KOPT-K1 (cell line): ENCODE measurements around the gene EOGT.

Experiments used
- H3K27ac ChIP-seq: fragments of 200-600 bp; sonication (generic); 2 replicates; pipeline ENCODE4 v1.5.1; 2016; ENCODE audit warnings: antibody characterized with exemption, mild to moderate bottlenecking, low read depth, low read length; ENCODE audit not compliant: poor library complexity, severe bottlenecking
- H3K36me3 ChIP-seq: fragments of 200-600 bp; sonication (generic); 2 replicates; pipeline ENCODE4 v1.5.1; 2017; ENCODE audit warnings: antibody characterized with exemption, mild to moderate bottlenecking, low read length, moderate library complexity; ENCODE audit not compliant: insufficient read depth
- H3K9me3 ChIP-seq: fragments of 200-600 bp; sonication (generic); 2 replicates; pipeline ENCODE4 v1.5.1; 2017; ENCODE audit warnings: antibody characterized with exemption, low read length, mild to moderate bottlenecking; ENCODE audit not compliant: insufficient read depth, poor library complexity, severe bottlenecking

The EOGT gene

DNA sequence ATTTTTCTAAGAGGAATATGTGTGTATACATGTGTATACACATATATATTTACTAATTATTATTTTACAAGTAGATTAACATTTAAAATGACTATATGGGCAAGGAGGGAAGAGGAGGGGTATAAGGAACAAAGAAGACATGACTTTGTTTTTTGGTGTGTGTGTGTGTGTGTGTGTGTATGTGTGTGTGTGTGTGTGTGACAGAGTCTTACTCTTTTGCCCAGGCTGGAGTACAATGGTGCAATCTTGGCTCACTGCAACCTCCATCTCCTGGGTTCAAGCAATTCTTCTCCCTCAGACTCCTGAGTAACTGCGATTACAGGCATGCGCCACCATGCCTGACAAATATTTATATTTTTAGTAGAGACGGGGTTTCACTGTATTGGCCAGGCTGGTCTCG lies 2.6 kb upstream of the EOGT start:
- peaks cover 30% of the 10 kb centered on the region for H3K36me3 ChIP-seq
- no peaks in the 10 kb centered on the region for H3K9me3 ChIP-seq
- H3K27ac ChIP-seq, result no peak overlapping the region

DNA sequence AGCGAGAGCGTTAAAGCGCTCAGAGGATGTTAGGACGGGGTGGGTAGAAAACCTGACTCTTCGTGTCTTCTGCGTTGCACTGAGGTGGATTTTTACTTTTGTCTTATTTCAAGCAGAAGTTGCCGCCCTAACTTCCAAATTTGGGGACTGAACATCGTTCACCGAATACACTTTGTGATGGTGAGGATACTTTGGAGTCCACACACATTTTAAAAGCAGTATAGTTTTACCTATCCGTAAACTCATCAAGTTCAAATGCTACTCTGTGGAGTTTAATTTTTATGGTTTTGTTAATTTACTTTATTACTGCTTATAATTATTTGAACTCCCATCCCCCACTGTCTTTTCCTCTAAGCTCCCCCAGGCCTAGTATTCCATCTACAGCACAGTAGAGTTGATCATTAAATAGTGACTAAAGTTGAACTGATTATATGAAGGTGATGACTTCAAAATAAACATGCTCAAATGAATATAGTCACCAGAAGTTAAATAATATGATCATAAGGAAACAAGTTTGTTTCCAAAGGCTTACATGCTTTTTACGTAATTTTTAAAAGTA lies 617 bp upstream of the EOGT start:
- H3K36me3 ChIP-seq, result peaks cover 24% of the 10 kb centered on the region
- H3K27ac ChIP-seq, result peak overlapping the region; percentile 19
- H3K9me3 ChIP-seq, result no peaks in the 10 kb centered on the region

DNA sequence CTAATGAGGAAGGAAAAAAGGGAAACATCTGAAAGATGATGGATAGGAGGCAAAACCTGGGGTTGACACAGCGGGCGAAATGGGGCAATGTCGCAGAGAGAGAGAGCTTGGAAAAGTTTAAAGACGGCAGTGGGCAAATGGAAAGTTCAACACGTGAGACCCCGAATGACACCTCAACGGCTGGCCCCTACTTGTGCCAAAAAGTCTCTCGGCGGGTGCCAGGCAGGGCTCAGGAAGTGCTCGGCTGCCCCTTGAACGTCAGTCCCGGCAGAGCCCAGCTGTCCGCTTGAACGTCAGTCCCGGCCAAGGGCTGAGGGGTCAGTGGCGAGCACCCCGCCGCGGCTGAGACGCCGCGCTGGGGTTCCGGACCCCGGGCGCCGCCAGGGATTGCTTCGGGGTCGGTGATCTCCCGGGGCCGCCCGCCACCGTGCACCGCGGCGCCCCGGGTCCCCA lies 658 bp downstream of the EOGT start:
- no peak overlapping the region for H3K27ac ChIP-seq

DNA sequence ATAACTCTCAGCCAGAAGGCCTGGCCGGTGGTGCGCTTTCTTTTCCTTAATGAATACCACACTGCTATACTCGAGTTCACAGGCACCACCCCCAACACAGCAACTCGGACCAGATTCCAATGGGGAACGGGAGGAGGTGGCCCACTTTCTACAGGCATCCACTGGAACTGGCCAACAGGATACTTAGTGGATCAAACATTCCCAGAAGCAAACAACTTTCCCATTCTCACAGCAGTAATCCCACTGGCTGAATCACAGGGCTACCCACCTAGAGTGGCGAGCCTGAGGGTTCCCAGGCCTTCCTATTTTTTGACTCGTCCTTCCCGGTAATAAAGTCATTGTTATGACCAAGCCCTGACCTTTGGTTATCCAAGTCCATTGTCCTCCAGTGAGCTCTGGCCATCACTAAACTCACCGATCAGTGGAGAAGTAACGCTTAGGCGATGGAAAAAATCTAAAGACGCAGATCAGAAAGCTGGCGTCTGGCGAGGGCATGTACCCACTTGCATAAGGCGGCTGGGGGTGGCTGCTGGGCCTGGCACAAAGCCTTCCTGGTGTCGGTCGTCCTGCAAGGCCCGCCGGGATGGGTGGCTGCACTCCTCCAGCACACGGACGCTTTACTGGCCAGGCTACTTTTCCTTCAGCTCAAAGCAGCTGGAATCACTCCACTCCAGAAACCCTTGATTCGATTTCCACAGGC lies 1.2 kb downstream of the EOGT start:
- Histone ChIP-seq H3K9me3 (no peaks in the 10 kb centered on the region), H3K27ac (no peak overlapping the region), H3K36me3 (peaks cover 7% of the 10 kb centered on the region)

More for the DNA sequence above, 658 bp downstream of the EOGT start:
- H3K36me3 ChIP-seq, result peaks cover 11% of the 10 kb centered on the region
- H3K9me3 ChIP-seq, result no peaks in the 10 kb centered on the region

DNA sequence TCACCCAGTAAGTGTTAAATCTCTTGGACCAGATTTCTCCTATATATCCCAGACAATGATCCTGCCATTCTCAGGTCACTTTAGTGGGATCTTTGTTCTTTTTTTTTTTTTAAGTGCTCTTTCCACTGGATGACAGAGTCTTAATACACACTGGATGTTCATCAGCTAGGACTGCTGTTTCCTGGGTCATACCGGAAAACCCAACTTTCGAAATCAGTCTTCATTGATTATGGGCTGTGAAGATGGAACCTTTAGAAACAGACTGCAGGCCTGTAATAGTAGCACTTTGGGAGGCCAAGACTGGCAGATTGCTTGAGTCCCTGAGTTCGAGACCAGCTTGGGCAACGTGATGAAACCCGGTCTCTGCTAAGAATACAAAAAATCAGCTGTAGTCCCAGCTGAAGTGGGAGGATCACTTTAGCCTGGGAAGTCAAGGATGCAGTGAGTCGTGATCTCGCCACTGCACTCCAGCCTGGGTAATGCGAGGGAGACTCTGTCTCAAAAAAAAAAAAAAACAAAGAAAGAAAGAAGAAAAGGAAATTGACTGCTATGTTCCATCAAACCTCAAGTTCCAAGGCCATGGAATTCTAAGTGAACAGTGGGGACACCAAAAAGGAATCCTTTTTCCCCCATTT lies 2.3 kb downstream of the EOGT start:
- H3K27ac ChIP-seq, result no peak overlapping the region
- H3K36me3 ChIP-seq, result no peaks in the 10 kb centered on the region
- H3K9me3 ChIP-seq, result no peaks in the 10 kb centered on the region

DNA sequence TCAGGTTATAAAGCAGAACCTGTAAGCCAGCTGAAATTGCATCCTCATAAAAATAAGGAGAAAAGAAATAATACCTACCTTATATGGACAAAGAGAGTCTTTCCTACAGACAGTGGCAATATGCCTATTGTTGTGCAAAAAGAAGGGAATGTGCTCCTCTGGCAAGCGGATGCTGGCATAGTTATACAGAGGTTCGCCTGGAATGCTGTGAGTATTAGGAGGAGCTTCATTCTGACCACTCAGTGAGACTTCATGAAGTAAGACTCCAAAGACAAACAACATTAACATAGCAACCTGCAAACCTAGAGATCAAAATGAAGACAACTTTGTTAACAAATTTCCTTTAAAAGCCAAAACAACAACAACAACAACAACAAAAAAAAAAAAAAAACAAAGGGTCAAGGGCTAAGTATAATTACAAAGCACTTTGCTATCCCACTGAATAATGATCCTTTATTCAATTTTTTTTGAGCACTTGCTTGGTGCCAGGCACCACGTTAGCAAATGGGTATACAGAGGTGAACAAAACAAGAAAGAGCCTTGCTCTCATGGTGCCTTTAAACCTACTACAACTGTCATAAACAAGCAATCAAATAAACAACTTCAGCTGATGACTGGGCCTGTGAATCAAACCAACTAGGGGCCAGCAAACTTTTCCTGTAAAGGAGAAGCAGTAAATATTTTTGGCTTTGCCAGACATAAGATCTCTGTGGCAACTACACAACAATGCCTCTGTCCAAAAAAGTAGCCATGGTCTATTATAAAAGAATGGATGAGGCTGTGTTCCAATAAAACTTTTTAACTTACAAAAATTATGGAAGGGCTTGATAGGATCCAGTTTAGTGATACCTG lies 3.7 kb downstream of the EOGT start:
- H3K36me3 ChIP-seq, result no peaks in the 10 kb centered on the region
- H3K9me3 ChIP-seq, result no peaks in the 10 kb centered on the region
- H3K27ac ChIP-seq, result no peak overlapping the region

DNA sequence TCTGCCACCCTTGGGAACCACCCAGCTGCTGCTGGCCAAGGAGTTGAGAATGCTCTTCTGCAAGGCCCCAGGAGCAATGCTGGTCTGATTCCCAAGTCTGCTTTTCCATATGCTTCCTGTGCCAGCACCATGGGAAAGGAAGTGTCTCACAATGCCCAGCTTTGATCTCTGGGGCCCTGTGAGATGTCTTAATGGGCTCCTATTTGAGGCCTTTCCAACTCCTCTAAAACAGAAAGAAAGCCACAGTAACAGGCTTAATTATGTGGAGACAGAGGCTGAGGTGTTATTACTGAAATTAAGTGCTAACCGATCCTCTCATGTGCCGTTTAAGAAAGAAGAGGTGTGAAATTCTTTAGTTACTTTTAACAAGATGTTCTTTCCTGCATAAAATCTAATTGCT lies 4.5 kb downstream of the EOGT start:
- Histone ChIP-seq H3K36me3 (no peaks in the 10 kb centered on the region), H3K9me3 (no peaks in the 10 kb centered on the region), H3K27ac (no peak overlapping the region)

DNA sequence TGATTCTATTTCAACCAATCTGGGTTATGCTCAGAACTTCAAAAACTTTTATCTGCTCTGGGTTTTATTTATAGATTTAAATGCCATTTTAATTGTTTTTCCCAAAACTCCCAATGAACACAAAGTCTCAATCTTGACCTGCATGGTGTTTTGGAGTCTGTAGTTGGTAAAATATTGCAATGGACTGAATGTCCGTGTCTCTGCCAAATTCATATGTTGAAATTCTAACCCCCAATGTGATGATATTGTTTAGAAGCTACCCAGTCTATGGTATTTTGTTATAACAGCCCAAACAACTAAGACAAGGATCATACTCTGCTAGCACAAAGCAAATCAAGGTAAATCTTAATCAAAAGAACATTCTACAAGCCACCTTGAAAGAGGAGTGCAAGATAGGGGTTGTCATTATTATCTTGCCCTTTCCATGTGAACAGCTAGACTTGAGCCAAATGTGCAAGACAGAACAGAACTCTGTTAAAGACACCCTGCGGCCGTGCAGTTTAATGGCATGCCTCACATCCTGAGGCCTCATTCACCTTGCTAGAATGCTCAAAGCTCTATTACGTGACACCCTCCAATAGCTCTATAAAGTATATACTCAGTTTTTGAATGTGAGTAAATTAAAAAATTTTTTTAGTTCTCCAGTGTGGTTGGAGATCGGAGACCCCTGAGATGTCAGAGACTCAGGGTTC lies 7.5 kb downstream of the EOGT start:
- no peak overlapping the region for H3K27ac ChIP-seq
- no peaks in the 10 kb centered on the region for H3K9me3 ChIP-seq
- H3K36me3 ChIP-seq, result no peaks in the 10 kb centered on the region; the same call in 1 of the 2 replicates

DNA sequence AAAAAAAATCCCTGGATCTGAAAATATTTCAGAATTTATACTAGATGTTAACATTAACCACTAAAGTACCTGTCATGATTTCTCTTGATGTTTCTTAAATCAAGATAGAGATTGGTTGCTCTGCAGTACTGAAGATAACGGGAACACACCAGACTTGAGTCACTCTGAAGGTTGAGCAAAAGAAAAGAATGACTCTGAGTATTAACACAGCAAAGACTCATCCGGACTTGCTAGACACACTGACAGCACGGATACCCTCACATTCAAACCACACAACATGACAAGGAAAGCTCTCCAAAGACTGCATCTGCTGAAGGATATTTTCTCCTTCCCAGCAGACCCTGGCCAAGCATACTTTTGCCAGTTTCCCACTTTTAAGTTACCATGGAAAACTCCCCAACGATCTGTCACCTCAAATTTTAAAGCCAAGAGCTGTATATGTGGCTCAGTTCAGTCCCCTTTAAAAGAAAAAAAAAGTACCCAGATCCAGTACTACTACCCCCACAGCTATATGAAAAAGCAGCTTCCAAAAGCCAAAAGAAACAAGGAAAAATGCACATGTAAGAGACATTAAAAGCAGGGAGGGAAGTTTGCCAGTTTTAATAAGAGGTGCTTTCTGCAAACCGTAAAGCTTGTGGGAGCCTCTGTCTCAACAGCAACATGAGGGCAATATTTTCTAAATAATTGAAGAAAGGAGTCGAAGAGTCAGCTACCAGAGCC lies 8.3 kb downstream of the EOGT start:
- Histone ChIP-seq H3K36me3 (no peaks in the 10 kb centered on the region; the same call in 1 of the 2 replicates), H3K9me3 (no peaks in the 10 kb centered on the region), H3K27ac (no peak overlapping the region)

DNA sequence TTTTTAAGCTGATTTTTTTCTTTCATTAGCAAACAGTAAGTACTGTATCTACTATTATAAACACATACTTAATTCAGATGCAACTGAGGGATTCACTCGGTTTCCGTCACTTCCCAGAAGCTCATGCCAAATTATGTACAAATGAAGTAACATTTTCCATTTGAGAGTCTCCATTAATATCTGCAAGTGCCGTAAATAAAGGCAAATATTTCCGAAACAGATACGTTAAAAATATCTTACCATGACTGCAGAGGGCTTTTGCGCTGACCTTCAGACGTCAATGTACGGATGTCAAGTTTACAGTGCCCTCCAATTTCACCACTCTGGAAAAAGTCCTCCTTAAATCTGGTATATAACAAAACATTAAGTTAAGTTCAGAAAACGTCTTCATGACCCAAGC lies 9.3 kb downstream of the EOGT start:
- Histone ChIP-seq H3K9me3 (no peaks in the 10 kb centered on the region), H3K36me3 (no peaks in the 10 kb centered on the region; the same call in 1 of the 2 replicates), H3K27ac (no peak overlapping the region)

DNA sequence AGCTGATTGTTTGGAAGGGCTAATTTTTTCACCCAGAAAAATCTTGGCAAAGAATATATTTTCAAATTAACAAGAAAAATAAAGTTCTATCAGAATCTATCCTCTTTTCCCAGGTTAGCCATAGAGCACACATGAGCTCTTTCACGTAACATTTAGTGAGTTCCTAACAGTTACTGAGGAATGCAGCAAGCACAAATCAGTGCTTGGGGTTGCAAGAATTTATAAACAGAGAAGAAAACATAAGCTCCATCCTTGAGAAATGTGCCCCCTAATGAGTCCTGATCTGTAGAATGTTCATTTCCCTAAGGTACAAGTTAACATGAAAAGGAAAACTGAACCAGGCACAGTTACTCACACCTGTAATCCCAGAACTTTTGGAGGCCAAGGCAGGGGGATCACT lies 13.9 kb downstream of the EOGT start:
- no peaks in the 10 kb centered on the region for H3K9me3 ChIP-seq
- H3K36me3 ChIP-seq, result no peaks in the 10 kb centered on the region; the same call in 1 of the 2 replicates
- no peak overlapping the region for H3K27ac ChIP-seq

DNA sequence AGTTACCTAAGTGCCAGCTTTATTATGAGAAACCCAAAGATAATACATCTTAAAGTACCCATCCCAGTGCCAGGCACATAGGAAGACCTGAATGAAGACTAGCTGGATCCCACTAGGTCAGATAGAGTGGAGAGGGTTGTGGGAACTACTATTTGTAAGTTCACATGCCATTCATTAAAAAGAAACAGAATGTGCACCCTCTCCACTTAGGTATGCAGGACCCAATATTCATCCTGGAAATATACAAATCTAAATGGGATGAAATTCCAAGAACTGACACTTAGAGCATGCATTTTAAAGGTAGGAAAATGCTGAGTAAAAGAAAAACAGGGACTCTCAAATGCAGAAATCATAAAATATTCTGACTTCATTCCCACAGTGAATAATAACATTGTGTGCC lies 14.3 kb downstream of the EOGT start:
- H3K9me3 ChIP-seq, result no peaks in the 10 kb centered on the region
- H3K36me3 ChIP-seq, result no peaks in the 10 kb centered on the region; the same call in 1 of the 2 replicates
- H3K27ac ChIP-seq, result no peak overlapping the region

DNA sequence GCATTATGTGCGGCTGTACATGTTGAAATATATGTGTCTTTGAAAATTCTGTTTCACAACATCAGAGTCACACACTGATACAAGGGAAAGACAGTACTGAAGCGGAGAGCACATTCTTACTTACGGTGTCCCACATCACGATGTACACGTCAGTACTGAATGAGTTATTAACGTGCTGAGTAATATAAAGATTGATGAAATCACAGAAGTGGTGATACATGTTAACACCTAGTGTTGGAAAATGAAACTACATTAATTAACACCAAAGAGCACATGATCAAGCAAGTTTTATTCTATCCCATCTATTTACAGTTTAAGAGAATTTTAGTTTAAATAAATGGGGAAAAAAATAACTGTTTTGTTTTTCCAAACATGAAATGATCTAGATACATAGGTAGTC lies 15.6 kb downstream of the EOGT start:
- H3K9me3 ChIP-seq, result peaks cover under 1% of the 10 kb centered on the region
- no peaks in the 10 kb centered on the region; the same call in 1 of the 2 replicates for H3K36me3 ChIP-seq
- H3K27ac ChIP-seq, result no peak overlapping the region

DNA sequence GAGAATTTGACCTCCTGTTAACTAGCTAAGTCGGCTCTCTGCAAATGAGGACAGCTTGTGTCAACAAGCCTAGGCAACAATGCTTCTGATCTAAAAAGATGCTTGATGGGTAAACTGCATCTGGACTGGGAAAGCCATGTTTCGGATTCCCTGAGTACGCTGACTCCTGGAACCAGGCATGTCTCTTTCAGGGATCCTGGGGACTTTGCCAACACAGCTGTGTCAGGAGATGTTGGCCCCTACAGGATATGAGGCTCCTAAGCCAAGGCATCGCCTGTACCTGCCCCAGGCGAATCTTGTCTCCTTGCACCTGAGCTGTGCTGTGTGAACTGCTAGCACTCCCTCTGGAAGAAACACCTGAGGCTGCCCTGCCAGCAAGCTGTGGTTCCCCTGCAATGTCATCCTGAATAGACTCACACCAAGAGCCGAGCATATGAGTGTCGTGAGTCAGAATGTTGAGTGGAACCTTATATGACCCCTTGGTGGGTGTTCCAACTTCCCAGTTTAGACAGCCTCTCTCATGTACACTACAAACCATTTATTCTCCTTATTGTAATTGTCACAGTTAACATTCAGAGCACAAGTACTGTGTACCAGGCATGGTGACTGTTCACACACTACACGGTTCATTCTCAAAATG lies 17.0 kb downstream of the EOGT start:
- Histone ChIP-seq H3K9me3 (peaks cover 7% of the 10 kb centered on the region), H3K27ac (no peak overlapping the region), H3K36me3 (no peaks in the 10 kb centered on the region)
